ENCODE results near the gene LGR5. TPM values are rescaled to one million over a fixed set of nuclear protein-coding genes. Genes with fewer than 3 reads are reported as not detected.

LGR5 gene
- total RNA-seq, 1 donor from 2014 or later, result 1.1 TPM

DNA sequence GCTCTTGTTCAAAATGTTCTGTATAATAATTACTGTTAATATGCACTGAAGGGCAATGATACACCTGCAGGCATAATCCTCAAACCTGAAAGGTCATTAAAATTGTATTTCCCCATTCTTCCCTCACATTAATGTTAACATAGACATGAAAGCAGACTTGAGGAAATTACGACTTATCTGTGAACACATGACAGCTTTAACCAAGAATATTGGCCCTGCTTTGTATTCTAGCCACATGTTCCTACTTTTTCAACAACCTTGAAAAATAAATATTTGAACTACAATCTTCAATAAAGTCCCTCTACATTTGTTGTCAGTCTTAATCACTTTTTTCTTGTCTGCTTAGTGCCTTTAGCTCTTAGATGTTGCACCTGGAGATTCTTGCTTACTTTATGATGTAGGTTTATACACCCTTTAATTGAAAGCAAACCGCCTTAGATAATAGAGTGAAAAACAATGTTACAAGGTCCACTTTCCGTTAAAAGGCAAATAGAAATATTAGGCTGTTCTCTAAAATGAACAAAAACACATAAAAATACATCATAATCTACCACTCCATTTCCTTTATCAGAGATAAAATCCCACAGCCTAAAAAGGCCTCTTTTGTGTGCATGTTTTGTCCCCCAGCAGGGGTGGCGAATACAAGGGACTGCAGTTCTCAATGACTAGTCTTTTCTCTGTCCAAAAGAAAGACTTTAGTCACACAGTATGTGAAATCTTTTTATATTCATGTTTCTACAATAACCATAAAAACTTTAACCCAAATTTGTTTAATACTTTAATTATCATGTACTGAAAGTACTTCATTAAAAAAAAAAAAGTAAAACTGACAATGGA lies 168.1 kb downstream of the LGR5 start:
- H3K4me1 Mint-ChIP-seq (ENCODE audit: unreplicated experiment), result peaks cover 5% of the 10 kb centered on the region

DNA sequence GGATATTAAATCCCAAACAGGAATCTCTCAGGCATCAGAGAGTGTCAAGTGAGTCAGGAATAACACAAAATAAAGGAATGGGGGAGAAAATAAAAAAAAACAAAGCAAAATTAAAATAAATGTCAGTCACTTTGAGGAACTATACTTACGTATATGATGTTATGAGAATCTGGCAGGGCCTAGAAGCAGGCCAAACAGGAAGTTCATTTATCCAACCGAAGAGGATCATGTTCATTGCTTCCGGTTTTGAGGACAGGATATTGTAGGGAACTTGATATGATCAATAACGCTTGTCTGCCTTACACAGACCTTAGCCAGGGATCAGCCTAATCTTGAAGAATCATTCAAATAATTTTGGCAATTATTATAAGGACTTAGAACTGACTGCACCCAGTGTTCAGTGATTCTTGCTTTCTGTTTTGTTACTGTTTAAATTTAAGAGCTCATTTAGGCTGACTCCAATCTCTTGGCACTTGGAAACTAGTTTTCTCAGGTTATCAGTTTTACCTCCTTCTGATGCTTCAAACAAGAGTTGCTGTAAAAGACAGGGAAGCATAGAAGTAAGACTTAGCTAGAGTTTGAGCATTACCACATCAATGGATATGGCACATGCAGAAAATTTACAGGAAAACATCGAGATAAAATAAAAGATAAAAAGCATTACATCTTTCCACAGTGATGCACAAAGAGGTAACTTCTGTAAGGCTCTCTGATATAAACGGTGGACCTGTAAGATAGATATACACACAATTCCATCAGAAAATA lies 170.6 kb downstream of the LGR5 start:
- no peak for DNase-seq (ENCODE audit: low spot score)
- H3K27ac Mint-ChIP-seq (ENCODE audit: unreplicated experiment), result peak overlapping the region; percentile 40
- no peak overlapping the region for H3K4me3 Mint-ChIP-seq (ENCODE audit: unreplicated experiment)
- H3K36me3 Mint-ChIP-seq (ENCODE audit: low read depth, unreplicated experiment), result peaks cover 39% of the 10 kb centered on the region
- H3K4me1 Mint-ChIP-seq (ENCODE audit: unreplicated experiment), result no peaks in the 10 kb centered on the region
- no peaks in the 10 kb centered on the region for H3K27me3 Mint-ChIP-seq (ENCODE audit: unreplicated experiment)
- no peaks in the 10 kb centered on the region for H3K9me3 Mint-ChIP-seq (ENCODE audit: unreplicated experiment)
- TF ChIP-seq, protein P1, sequence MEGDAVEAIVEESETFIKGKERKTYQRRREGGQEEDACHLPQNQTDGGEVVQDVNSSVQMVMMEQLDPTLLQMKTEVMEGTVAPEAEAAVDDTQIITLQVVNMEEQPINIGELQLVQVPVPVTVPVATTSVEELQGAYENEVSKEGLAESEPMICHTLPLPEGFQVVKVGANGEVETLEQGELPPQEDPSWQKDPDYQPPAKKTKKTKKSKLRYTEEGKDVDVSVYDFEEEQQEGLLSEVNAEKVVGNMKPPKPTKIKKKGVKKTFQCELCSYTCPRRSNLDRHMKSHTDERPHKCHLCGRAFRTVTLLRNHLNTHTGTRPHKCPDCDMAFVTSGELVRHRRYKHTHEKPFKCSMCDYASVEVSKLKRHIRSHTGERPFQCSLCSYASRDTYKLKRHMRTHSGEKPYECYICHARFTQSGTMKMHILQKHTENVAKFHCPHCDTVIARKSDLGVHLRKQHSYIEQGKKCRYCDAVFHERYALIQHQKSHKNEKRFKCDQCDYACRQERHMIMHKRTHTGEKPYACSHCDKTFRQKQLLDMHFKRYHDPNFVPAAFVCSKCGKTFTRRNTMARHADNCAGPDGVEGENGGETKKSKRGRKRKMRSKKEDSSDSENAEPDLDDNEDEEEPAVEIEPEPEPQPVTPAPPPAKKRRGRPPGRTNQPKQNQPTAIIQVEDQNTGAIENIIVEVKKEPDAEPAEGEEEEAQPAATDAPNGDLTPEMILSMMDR (IDR thresholded peaks at IDR 0.05; ENCODE audit: unreplicated experiment), result no peak

More for the DNA sequence above, 168.1 kb downstream of the LGR5 start:
- no peaks in the 10 kb centered on the region for H3K9me3 Mint-ChIP-seq (ENCODE audit: unreplicated experiment)
- no peak overlapping the region for H3K27ac Mint-ChIP-seq (ENCODE audit: unreplicated experiment)
- H3K36me3 Mint-ChIP-seq (ENCODE audit: low read depth, unreplicated experiment), result peaks cover 34% of the 10 kb centered on the region
- DNase-seq (ENCODE audit: low spot score), result no peak
- TF ChIP-seq, protein P1 (IDR thresholded peaks at IDR 0.05; ENCODE audit: unreplicated experiment), result no peak
- H3K4me3 Mint-ChIP-seq (ENCODE audit: unreplicated experiment), result no peak overlapping the region
- H3K27me3 Mint-ChIP-seq (ENCODE audit: unreplicated experiment), result no peaks in the 10 kb centered on the region

DNA sequence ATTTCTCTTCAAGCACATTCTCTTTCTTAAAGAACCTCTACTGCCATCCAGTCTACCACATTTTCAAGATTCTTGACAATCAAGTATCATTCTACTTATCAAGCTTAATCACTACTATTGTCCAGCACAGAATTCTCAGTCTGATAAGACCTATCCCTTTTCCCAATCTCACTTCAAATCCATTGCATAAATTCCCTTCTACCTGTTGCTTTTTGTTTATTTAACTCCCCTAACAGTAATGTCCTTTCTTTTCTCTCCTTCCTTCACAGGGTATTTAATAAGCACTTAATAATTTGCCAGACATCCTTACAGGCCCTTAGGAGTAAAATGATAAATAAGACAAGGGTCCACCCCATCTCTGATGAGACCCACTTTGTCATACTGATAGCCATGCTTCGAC lies 182.3 kb downstream of the LGR5 start:
- Mint-ChIP-seq H3K27me3 (ENCODE audit: unreplicated experiment) (no peaks in the 10 kb centered on the region), H3K9me3 (ENCODE audit: unreplicated experiment) (no peaks in the 10 kb centered on the region), H3K4me1 (ENCODE audit: unreplicated experiment) (peaks cover 6% of the 10 kb centered on the region)

DNA sequence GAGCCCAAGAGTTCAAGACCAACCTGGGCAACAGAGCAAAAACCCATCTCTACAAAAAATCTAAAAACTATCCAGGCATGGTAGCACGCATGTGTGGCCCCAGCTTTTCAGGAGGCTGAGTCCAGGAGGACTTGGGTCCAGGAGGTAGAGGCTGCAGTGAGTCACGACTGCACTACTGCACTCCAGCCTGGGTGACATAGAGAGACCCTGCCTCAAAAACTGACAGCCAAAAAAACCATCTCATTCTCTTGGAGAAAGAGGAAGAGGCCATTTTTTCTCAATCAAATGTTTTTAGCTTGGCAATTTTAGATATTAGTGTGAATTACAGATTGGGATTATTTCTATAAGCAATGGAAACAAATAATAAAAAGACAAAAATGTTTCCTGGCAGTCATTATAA lies 185.9 kb downstream of the LGR5 start:
- Mint-ChIP-seq H3K9me3 (ENCODE audit: unreplicated experiment) (no peaks in the 10 kb centered on the region), H3K27me3 (ENCODE audit: unreplicated experiment) (no peaks in the 10 kb centered on the region), H3K4me1 (ENCODE audit: unreplicated experiment) (peaks cover 6% of the 10 kb centered on the region), H3K27ac (ENCODE audit: unreplicated experiment) (no peak overlapping the region), H3K4me3 (ENCODE audit: unreplicated experiment) (no peak overlapping the region), H3K36me3 (ENCODE audit: low read depth, unreplicated experiment) (peaks cover 31% of the 10 kb centered on the region)
- TF ChIP-seq, protein P1 (IDR thresholded peaks at IDR 0.05; ENCODE audit: unreplicated experiment), result no peak
- DNase-seq (ENCODE audit: low spot score), result no peak

More for the DNA sequence above, 182.3 kb downstream of the LGR5 start:
- no peak overlapping the region for H3K4me3 Mint-ChIP-seq (ENCODE audit: unreplicated experiment)
- peaks cover 36% of the 10 kb centered on the region for H3K36me3 Mint-ChIP-seq (ENCODE audit: low read depth, unreplicated experiment)
- DNase-seq (ENCODE audit: low spot score), result no peak
- peak overlapping the region; percentile 32 for H3K27ac Mint-ChIP-seq (ENCODE audit: unreplicated experiment)
- TF ChIP-seq, protein P1 (IDR thresholded peaks at IDR 0.05; ENCODE audit: unreplicated experiment), result no peak

All from endothelial cell (in vitro differentiated cells).